Stimulated activated naive CD4-positive, alpha-beta T cell (primary cell): Measurements from ENCODE around the gene ADAMTSL3.

Source experiments
- DNase-seq, 6 experiments: peaks; one replicate each; lab custom pipeline; 2025; lab: John Stamatoyannopoulos, UW

ADAMTSL3 gene

GRCh38 chr15:83873966-83874365, 220.0 kb downstream of the ADAMTSL3 start:
- DNase-seq, result no peak

GRCh38 chr15:83880529-83880928, 226.6 kb downstream of the ADAMTSL3 start:
- DNase-seq, result no peak

- DNase-seq, result no peak
Measured at GRCh38 chr15:83881156-83881555, 227.2 kb downstream of the ADAMTSL3 start.

GRCh38 chr15:83886321-83886720, 232.4 kb downstream of the ADAMTSL3 start:
- DNase-seq, result no peak

GRCh38 chr15:83887404-83887803, 233.5 kb downstream of the ADAMTSL3 start:
- no peak for DNase-seq

GRCh38 chr15:83887961-83888360, 234.0 kb downstream of the ADAMTSL3 start:
- DNase-seq, result no peak

GRCh38 chr15:83889995-83890394, 236.1 kb downstream of the ADAMTSL3 start:
- no peak for DNase-seq

- no peak for DNase-seq
Measured at GRCh38 chr15:83890587-83890986, 236.7 kb downstream of the ADAMTSL3 start.

GRCh38 chr15:83892498-83892897, 238.6 kb downstream of the ADAMTSL3 start:
- no peak for DNase-seq

- DNase-seq, result no peak
Measured at GRCh38 chr15:83893308-83893707, 239.4 kb downstream of the ADAMTSL3 start.

- no peak for DNase-seq
Measured at GRCh38 chr15:83897037-83897436, 243.1 kb downstream of the ADAMTSL3 start.

GRCh38 chr15:83898361-83898760, 244.4 kb downstream of the ADAMTSL3 start:
- DNase-seq, result no peak

- DNase-seq, result no peak
Measured at GRCh38 chr15:83899670-83900069, 245.7 kb downstream of the ADAMTSL3 start.

GRCh38 chr15:83904107-83905040, 250.5 kb downstream of the ADAMTSL3 start:
- no peak for DNase-seq

- DNase-seq, result no peak
Measured at GRCh38 chr15:83905556-83906273, 251.8 kb downstream of the ADAMTSL3 start.

- no peak for DNase-seq
Measured at GRCh38 chr15:83911345-83911744, 257.4 kb downstream of the ADAMTSL3 start.

GRCh38 chr15:83912343-83912742, 258.4 kb downstream of the ADAMTSL3 start:
- no peak for DNase-seq

GRCh38 chr15:83913034-83913632, 259.2 kb downstream of the ADAMTSL3 start:
- DNase-seq, result no peak

- DNase-seq, result no peak
Measured at GRCh38 chr15:83914906-83915305, 261.0 kb downstream of the ADAMTSL3 start.

- DNase-seq, result no peak
Measured at GRCh38 chr15:83917432-83917831, 263.5 kb downstream of the ADAMTSL3 start.

- no peak for DNase-seq
Measured at GRCh38 chr15:83918011-83918410, 264.1 kb downstream of the ADAMTSL3 start.

- DNase-seq, result no peak
Measured at GRCh38 chr15:83919319-83919830, 265.5 kb downstream of the ADAMTSL3 start.
